Activated naive CD8-positive, alpha-beta T cell treated with anti-CD3 and anti-CD28 coated beads, Interleukin-2, amount 50 U/mL, for 16 hours (primary cell): ENCODE data around the gene MLLT10.
"Not testable (repeated sequence)": the region's sequence is repeated elsewhere in the genome, so short reads cannot be mapped to it uniquely, and the experiment has no call there.

Source experiments
- DNase-seq: peaks from one replicate; pipeline ENCODE4 v3.0.0-alpha.2; 2020; ENCODE audit warnings: low read depth, low spot score

Gene MLLT10

DNA sequence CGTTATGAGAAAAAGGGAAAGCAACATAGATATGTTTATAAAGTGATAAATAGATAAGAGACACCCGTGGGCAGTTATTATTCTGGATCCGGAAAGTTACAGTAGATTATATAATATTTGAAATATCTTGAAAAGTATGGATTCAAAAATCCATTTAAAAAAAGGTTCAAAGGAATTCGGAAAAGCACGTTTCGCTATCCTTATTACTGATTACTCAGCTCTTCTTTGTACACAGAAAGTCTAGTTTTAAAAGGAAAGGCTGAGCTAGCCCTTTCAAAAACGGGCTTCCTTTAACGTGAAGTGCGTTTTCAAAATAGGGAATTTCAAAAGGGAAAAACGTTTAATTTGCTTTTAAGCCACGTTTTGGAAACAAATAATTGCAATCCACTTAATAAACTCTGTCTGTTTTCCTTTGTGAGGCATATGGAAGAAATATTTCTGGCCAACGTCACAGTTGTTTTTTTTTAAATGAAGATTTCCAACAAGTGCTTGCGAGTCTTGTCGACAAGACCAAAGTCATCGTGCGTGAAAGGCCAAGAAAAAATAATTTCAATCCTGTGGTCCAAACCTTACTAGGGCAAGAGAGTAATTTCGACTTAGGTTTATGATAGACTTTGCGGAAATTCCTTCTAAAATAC is 6.3 kb upstream of the MLLT10 start:
- no peak for DNase-seq

GRCh38 chr10:21528236-21529031 is 5.6 kb upstream of the MLLT10 start:
- no peak for DNase-seq

- DNase-seq: no peak
These were observed 4.8 kb upstream of the MLLT10 start for GRCh38 chr10:21529032-21529910.

DNA sequence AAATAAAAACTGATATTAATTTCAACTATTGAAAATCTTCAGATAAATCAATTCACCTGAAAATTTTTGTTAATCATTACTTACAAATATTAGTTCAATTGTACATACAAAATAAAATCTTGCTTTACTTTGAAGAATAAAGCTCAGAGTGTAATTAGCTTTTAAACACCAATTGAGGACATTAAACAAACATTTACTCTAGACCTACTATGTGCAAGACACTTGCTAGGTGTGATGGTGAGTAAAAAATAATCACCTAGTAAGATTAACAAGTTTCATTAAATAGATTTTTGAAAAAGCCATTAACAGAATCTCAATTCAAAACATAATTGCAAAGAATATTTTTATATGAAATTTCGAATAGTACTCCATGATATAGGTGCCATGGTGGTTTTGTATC is 3.9 kb upstream of the MLLT10 start:
- no peak for DNase-seq

GRCh38 chr10:21530641-21531040 is 3.4 kb upstream of the MLLT10 start:
- no peak for DNase-seq

DNA sequence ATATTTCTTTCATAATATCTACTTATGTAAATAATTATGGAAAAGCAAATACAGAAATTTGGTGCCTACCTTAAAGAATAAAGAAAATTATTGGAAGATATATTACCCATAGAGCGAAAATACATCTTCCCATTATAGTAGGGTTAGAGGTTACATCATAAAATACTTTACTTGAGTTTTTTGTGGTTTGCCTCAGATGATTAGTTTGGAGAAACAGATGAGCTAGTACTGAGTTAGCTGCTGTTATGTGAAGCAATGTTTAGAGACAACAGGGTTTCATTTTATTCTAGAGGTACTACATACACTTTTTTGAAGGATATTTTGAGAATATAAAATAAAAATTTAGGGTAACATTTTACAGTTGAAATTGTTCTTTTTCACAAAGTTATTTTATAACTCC is 2.9 kb upstream of the MLLT10 start:
- DNase-seq: no peak

DNA sequence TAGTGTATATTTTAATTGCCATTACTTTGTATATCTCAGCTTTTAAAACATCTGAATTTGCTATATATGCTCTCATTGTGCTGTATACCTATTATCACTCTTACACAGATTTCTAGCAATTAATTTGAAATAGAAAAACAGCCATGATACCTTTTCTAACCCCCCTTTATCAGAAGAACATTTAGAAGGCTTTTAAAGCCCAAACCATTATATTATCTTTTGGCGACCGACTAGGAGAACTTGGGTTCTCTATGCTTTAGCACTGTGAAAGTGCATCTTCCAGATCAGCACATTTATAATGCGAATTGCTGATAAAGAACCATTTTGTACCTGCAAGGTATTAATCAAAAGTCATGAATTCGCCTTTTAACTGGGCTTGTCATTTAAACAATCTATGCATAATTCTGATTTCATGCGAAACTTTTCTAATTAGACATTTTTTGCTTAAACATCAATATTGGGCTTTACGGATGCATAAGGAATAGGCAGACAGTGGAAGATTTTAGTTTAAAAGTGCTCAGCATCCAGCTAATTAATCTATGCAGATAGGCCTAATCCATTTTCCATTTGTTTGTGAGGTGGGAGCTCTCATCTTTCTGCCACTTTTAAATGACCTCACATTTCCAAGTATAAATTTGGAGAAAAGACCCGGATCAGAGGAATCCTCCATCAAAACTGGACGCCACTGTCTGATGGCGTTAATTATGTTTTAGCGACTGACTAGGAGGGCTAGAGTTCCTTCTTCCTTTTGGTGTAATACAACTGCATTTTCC is 1.2 kb upstream of the MLLT10 start:
- no peak for DNase-seq

GRCh38 chr10:21534280-21534586 is 201 bp downstream of the MLLT10 start:
- DNase-seq: no peak

DNA sequence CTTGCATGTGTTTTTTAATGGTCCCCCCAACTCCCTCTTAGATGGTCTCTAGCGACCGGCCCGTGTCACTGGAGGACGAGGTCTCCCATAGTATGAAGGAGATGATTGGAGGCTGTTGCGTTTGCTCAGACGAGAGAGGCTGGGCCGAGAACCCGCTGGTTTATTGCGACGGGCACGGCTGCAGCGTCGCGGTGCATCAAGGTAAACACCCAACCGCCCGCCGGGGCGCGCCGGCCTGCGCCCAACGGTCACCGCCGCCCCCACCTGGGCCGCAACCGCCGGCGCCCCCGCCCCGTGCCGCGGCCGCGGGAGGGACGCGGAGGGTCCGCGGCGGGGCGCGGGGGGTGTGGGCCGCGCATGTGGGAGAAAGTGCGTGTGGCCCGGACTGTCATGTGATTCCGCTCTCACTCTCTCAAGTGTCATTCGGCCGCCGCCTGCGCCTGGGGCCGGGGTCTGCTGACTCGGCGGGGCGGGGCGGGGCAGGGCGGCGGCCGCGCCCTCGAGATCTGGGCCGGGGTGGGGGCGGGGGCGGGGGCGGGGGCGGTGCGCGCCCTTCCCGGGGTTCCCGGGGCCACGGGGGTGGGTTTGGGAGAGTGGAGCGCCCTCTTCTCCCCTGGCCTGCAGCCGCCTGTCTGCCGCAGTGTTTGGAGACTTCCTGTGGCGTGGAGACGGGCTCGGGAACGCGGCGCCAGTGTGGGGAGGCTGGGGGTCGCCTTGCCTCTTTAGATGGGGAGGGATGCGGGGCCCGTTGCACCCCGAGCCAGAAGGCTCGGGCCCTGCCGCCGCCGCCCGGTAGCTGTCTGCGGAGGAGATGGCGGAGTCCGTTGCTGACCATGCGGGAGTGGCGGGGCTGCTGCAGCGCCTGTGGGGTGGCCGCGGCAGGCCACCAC is 817 bp downstream of the MLLT10 start:
- no peak for DNase-seq

DNA sequence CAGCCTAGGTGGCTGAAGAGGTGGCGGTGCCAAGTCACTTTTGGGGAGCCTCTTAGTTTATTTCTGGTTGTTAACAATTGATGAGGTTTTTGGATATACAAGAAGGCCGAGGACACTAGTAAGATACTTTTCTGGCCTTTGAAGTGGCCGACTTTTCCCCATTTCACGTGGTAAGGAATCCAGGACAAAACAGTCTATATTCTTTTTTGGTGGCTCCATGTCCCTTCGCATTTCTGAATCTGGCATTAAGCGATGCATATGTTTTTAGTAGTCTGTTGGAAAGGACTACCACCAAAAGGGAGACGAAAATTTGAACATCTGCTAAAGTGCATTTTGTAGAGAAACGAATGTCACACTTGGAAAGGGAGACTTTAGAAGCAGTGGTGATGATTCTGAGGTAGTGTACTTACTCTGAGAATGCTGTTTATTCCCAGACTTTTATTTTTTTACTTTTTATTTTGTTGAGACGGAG is 1.5 kb downstream of the MLLT10 start:
- no peak for DNase-seq

GRCh38 chr10:21535976-21536375 is 1.9 kb downstream of the MLLT10 start:
- not testable (repeated sequence) for DNase-seq

- DNase-seq: no peak
These were observed 2.8 kb downstream of the MLLT10 start for GRCh38 chr10:21536874-21537273.

GRCh38 chr10:21540701-21541100 is 6.7 kb downstream of the MLLT10 start:
- DNase-seq: not testable (repeated sequence)

GRCh38 chr10:21547246-21547645 is 13.2 kb downstream of the MLLT10 start:
- no peak for DNase-seq

- no peak for DNase-seq
These were observed 18.6 kb downstream of the MLLT10 start for GRCh38 chr10:21552638-21553037.

- no peak for DNase-seq
These were observed 22.5 kb downstream of the MLLT10 start for GRCh38 chr10:21556527-21556926.

GRCh38 chr10:21558984-21559383 is 25.0 kb downstream of the MLLT10 start:
- DNase-seq: not testable (repeated sequence)

DNA sequence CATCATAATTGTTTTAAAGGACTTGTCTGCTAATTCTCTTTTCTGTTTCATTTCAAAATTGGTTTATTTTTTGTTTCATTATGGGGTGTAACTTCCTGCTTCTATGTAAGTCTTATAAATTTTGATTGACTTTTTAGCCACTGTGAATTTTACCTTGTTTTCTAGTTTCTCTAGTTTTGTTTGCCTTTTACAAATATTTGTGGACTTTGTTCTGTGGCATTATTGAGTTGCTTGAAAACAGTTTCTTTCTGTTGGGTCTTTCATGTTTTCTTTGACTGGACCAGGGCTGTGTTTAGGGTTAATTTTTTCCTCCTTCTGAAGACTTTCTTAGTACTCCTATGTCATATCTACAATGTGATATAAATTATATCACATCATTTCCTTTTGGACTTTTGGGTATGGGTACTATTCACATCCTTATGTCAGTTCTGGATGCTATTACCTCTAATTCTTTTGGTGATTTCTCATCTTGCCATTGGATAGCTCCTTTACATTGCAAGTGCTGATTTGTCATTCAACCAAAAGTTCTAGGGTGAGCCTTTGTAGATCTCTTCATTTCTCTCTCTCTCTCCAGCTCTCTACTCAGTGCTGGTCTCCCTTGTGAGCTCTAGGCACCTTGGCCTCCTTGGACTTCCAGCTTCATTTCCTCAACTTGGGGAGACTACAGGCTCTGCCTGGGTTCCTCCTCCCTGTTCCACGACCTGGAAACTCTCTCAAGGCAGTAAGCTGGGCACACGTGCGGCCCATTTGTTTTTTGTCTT is 36.9 kb downstream of the MLLT10 start:
- no peak for DNase-seq

DNA sequence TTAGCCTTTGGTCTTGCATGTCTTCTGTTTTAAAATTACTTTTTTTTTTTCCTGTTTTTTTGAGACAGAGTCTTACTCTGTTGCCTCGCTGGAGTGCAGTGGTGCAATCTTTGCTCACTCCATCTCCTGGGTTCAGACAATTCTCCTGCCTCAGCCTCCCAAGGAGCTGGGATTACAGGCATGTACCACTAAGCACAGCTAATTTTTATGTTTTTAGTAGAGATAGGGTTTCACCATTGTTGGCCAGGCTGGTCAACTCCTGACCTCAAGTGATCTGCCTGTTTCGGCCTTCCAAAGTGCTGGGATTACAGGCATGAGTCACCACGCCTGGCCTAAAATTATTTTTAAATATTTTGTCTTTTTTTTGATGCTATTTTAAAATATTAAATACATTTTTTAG is 38.5 kb downstream of the MLLT10 start:
- no peak for DNase-seq

DNA sequence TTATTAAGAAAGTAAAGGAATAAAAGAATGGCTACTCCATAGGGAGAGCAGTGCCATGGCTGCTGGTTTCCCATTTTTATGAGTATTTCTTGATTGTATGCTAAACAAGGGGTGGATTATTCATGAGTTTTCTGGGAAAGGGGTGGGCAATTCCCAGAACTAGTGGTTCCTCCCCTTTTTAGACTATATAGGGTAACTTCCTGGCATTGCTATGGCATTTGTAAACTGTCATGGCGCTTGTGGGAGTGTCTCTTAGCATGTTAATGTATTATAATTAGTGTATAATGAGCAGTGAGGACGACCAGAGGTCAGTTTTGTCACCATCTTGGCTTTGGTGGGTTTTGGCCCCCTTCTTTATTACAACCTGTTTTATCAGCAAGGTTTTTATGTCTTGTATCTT is 40.5 kb downstream of the MLLT10 start:
- not testable (repeated sequence) for DNase-seq
